HG03064 (cell line): ENCODE data around the gene TIAM2.
"Not testable (repeated sequence)": the region's sequence is repeated elsewhere in the genome, so short reads cannot be mapped to it uniquely, and the experiment has no call there.

Experiments
- ATAC-seq: cut with Tn5 transposase; IDR thresholded peaks from one replicate; pipeline ENCODE4 v1.9.1; 2021; ENCODE audit warnings: low read depth; ENCODE audit not compliant: unreplicated experiment

Gene TIAM2

GRCh38 chr6:155088856-155089255, 93.7 kb downstream of the TIAM2 start:
- ATAC-seq, result peak; percentile 50

DNA sequence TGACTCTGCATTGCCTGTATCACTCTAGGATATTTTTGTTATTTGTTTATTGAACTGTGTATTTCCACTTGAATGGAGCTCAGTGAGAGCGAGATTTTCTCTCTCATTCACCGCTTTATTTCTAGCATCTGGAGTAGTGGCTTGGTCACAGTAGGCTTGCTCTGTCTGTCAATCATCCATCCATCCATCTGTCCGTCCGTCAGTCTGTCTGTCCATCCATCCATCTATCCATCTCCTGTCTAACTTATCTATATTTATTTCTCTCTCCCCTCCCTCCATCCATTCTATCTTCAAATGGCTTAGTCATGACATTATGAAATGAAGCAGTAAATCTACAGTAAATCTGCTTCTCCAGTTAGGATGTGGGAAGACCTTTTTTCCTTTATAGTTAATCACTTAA, 94.6 kb downstream of the TIAM2 start:
- no peak for ATAC-seq

DNA sequence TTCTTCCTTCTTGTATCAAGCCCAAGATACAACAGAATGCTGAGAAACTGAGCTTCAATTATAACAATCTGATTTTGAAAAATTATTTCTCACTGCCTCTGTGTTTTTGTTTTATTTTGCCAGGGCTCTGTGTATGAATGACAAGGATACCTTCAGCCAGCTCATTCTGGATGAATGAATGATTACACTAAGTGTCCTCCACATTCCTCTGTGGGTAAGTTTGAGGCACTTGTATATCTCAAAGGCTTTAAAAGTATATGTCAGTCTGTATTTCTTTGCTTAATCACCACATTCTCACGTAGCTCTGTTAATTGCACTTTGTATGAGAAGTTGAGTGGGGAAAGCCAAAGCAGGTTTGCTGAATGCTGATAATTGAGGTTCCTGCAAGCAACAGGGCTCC, 95.1 kb downstream of the TIAM2 start:
- ATAC-seq, result no peak

DNA sequence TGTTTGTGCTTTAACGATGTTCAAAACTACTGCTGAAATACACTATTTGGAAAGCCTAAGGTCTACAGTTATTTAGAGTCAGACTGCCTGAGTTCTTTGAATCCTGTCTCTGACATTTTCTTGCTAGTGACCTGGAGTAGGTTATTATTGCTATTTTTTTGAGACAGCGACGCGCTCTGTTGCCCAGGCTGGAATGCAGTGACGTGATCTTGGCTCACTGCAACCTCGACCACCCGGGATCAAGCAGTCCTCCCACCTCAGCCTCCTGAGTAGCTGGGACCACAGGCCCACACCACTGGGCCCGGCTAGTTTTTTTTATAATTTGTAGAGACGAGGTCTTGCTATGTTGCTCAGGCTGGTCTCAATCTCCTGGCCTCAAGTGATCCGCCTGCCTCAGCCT, 96.6 kb downstream of the TIAM2 start:
- no peak for ATAC-seq

- no peak for ATAC-seq
Measured at GRCh38 chr6:155093430-155093829, 98.3 kb downstream of the TIAM2 start.

- no peak for ATAC-seq
Measured at GRCh38 chr6:155100087-155100486, 105.0 kb downstream of the TIAM2 start.

- no peak for ATAC-seq
Measured at GRCh38 chr6:155100591-155100990, 105.5 kb downstream of the TIAM2 start.

GRCh38 chr6:155103083-155103645, 108.0 kb downstream of the TIAM2 start:
- not testable (repeated sequence) for ATAC-seq

GRCh38 chr6:155103816-155104366, 108.8 kb downstream of the TIAM2 start:
- ATAC-seq, result no peak

DNA sequence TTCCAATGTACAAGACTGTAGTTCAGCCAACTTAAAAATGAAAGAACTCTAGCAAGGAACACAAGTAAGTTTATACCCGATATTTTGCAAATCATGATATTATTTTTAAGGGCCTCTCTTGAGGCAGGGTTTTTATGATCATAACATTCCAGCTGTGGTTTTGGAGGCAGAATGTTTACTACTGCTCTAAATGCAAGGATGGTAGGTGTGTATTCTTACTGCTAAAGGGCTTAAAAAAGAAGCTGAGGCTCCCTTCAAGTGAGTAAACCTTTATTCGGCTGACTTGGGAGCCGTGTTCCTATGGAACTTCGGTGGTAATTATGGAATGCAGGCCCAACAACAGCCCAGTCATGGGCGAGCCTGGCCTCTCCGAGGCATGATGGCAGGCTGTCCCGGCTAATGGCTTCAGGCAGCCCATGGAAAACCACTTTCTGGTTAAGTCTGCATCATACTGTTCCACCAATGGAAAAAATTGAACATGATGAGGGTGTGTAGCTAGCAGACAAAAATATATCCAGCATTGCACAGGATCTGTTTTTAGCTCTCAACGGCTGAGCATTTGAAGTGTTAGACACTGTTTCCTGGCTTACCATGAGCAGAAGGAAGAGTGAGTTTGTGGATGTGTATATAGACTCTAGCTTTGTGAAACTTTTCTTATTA, 111.5 kb downstream of the TIAM2 start:
- ATAC-seq, result no peak

GRCh38 chr6:155107432-155108069, 112.4 kb downstream of the TIAM2 start:
- no peak for ATAC-seq

- no peak for ATAC-seq
Measured at GRCh38 chr6:155108070-155108820, 113.1 kb downstream of the TIAM2 start.

DNA sequence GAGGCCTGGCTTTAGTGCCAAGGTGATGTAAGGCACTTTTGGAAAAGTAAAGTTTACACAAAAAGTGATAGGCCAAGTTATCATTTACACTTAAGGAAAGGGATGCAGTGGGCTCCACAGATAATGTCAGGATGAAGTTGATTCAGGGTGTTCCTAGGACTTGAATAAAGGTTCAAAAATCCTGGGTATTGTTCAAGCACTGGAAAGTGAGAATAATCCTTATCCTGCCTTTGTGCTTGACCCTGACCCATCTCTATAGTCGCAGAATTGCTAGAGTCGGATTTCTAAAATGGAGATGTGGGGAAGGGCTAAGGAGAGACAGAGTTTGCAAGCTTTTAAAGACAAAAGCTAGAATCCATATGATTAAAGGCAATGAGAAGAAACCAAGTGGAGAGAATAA, 115.6 kb downstream of the TIAM2 start:
- ATAC-seq, result no peak

DNA sequence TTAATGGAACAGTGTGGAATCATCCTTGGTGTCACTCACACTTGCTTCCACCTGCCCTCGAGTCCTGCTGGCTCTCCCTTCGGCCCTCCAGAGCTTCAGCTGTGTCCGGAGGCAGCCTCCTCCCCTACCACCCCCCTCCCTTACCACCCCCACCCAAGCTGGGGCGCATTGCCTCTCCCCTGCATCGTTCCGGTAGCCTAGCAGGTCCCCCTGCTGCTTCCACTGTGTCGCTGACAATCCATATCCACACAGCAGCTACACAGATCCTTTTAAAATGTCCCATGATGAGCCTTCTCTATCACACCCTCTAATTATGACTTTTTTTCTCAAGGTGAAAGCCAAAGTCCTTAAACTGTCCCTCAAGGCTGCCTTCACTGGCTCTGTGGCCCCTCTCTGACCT, 117.6 kb downstream of the TIAM2 start:
- no peak for ATAC-seq

DNA sequence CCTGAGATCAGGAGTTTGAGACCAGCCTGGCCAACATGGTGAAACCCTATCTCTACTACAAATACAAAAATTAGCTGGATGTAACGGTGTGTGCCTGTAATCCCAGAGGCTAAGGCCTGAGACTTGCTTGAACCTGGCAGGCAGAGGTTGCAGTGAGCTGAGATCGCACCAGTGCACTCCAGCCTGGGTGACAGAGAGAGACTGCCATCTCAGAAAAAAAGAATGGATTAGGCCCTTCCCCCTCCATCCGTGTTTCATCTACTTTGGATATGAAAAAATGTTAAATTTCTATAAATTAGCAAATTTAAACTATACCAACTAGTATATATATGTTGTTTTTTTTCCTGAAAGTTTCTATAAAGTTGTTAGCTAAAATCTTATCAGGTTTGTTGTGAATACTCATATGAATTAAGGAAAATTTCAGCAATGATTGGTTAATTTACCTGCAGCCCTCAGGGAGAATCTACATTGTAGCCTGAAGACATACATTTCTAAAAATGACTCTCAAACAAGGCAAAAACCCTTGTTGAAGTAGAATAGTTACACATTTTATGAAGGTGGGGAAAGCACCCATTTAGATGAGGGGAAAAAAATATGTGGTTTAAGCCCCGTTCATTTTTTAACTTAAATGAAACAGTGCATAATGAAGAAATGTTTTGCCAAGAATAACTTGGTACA, 120.9 kb downstream of the TIAM2 start:
- ATAC-seq, result no peak

GRCh38 chr6:155116571-155116910, 121.4 kb downstream of the TIAM2 start:
- ATAC-seq, result no peak

DNA sequence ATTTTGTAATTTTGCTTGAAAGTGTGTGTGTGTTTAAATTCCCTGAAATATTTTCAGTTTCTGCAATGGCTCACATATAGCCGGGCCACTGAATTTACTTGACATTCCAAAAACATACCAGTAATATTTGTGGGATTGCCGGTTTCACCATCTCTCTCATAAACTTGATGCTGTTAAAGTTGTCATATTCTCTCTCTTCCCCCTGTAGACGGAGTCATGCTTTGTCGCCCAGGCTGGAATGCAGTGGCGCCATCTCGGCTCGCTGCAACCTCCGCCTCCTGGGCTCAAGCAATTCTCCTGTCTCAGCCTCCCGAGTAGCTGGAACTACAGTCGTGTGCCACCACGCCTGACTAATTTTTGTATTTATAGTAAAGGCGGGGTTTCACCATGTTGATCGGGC, 122.1 kb downstream of the TIAM2 start:
- ATAC-seq, result no peak

- no peak for ATAC-seq
Measured at GRCh38 chr6:155117785-155118184, 122.7 kb downstream of the TIAM2 start.

- ATAC-seq, result not testable (repeated sequence)
Measured at GRCh38 chr6:155119201-155119600, 124.1 kb downstream of the TIAM2 start.

GRCh38 chr6:155120034-155120433, 124.9 kb downstream of the TIAM2 start:
- ATAC-seq, result no peak

- no peak for ATAC-seq
Measured at GRCh38 chr6:155121294-155121693, 126.2 kb downstream of the TIAM2 start.
